Measurements from ENCODE around the gene MUC5B.

The MUC5B gene

DNA sequence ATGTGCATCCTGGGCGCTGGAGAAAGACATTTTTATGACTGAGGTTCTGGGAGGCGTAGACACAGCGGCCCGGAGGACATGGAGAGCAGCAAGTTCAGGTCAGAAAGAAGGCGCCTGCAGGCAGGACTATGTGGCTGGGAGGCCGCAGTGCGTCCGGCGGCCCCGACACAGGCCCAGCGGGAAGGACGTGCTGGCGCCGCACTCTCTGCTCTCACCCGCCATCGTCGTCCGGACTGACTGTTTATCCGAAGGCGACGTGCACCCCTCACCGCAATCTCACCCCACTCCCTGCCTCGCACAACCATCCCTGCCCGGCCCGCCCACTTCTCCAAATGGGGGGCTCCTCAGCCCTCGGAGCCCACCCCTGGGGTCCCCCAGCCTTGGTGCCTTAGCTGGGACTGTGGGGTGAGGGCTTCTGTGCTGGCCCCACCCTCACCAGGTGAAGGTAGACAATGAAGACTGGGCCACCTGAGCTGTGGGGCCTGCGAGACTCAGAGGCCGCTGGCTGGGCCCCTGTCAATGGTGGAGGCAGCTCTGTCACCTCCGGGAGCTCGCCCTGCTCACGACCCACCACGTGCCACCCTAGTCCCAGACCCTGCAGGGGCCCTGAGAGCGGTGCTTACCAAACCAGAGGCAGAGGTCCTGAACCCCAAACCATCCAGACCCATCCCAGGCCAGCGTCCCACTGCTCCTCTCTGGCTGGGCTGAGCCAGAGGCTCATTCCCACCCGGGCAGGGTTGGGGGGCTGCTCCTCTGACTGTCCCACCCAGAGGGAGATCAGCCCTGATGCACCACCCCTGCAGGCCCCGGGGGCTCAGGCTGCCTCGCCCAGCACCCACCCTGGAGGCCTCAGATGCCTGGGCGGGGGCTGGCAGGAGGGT, 16.2 kb upstream of the MUC5B start:
- no peak overlapping the region for H3K27ac ChIP-seq (ENCODE audit: insufficient read depth in 1 of 2, low read depth in 1 of 2, low read length in 2 of 2, poor library complexity in 1 of 2, severe bottlenecking in 2 of 2)
- CTCF ChIA-PET, result no interaction called here
- H3K36me3 ChIP-seq (ENCODE audit: control insufficient read depth in 4 of 4, insufficient read depth in 4 of 4, low read length in 3 of 4), result no peaks in the 10 kb centered on the region
- H3K9me3 ChIP-seq (ENCODE audit: control extremely low read depth in 1 of 5, control insufficient read depth in 4 of 5, insufficient read depth in 2 of 5, low read depth in 1 of 5, low read length in 4 of 5), result peaks cover 2 to 11% (median 5%) of the 10 kb centered on the region in 5 experiments
- WGBS (ENCODE audit: insufficient coverage), result 91% methylated on average over 32 of the region's 38 CpGs
- no peaks in the 10 kb centered on the region for H3K4me1 ChIP-seq (ENCODE audit: control extremely low read depth in 1 of 4, control insufficient read depth in 4 of 4, insufficient read depth in 4 of 4, low read length in 3 of 4)
- DNase-seq, result no peak
- peaks cover 0 to 12% (median 0%) of the 10 kb centered on the region in 5 experiments for H3K27me3 ChIP-seq (replicated peaks in 2 of 5; ENCODE audit: control insufficient read depth in 4 of 5, insufficient read depth in 5 of 5, low read length in 4 of 5)
- POLR2A ChIA-PET, result no interaction called here
- H3K4me3 ChIP-seq (ENCODE audit: control insufficient read depth in 1 of 7, extremely low read depth in 1 of 7, insufficient read depth in 4 of 7, low read depth in 2 of 7, low read length in 6 of 7), result no peak overlapping the region

DNA sequence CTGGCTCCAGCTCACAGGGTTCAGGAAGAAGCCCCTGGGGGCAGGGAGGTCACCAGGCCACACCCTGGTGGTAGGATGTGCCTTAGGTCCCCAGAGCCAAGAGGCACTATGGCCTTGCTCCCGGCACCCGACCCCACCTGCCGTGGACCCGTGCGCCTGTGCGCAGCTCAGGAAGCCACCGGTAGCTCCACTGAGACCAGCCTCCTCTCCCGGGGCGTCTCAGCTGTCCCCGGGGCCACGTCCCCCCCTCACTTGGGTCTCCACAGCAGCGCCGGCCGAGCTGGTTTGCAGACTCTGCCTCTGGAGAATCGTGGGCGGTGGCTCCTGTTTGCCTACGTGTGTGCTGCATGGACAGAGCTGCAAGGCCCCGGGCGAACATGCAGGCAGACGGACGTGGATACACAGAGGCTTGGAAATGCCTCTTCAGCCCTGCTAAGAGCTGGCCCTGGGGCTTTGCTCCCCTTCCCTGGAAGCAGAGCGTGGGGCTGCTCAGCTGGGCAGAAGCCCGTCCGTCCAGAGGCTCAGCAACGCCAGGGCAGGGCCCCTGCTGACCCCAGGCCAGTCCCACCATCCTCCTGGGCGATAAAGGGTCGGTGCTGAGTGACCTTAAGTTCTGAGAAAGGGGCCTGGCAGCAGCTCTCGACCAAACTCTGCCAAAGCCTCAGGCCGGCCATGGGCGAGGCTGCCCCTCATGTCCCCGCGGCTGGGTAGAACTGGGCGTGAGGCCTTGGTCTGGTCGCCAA, 15.3 kb upstream of the MUC5B start:
- no peak for DNase-seq
- WGBS (ENCODE audit: insufficient coverage), result 96% methylated on average over 34 of the region's 34 CpGs
- Histone ChIP-seq H3K27me3 (replicated peaks in 2 of 5; ENCODE audit: control insufficient read depth in 4 of 5, insufficient read depth in 5 of 5, low read length in 4 of 5) (peaks cover 0 to 8% (median 0%) of the 10 kb centered on the region in 5 experiments), H3K36me3 (ENCODE audit: control insufficient read depth in 4 of 4, insufficient read depth in 4 of 4, low read length in 3 of 4) (no peaks in the 10 kb centered on the region), H3K4me3 (ENCODE audit: control insufficient read depth in 1 of 7, extremely low read depth in 1 of 7, insufficient read depth in 4 of 7, low read depth in 2 of 7, low read length in 6 of 7) (no peak overlapping the region), H3K4me1 (ENCODE audit: control extremely low read depth in 1 of 4, control insufficient read depth in 4 of 4, insufficient read depth in 4 of 4, low read length in 3 of 4) (no peaks in the 10 kb centered on the region), H3K27ac (ENCODE audit: insufficient read depth in 1 of 2, low read depth in 1 of 2, low read length in 2 of 2, poor library complexity in 1 of 2, severe bottlenecking in 2 of 2) (no peak overlapping the region), H3K9me3 (ENCODE audit: control extremely low read depth in 1 of 5, control insufficient read depth in 4 of 5, insufficient read depth in 2 of 5, low read depth in 1 of 5, low read length in 4 of 5) (peaks cover 5 to 15% (median 8%) of the 10 kb centered on the region in 5 experiments)
- ChIA-PET POLR2A (no interaction called here), CTCF (no interaction called here)

DNA sequence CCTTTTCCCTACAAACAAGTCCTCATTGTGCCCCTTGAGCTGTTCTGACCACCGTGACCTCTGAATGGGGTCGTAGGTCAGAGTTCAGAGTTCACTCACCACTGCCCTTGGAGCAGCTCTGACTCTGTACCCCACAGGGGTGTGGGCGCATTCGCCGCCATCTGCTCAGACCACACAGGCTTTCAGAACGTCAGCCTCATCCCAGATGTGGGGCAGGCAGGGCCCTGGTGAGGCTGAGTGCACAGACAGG, 14.8 kb upstream of the MUC5B start:
- no peak for DNase-seq
- Histone ChIP-seq H3K27me3 (replicated peaks in 2 of 5; ENCODE audit: control insufficient read depth in 4 of 5, insufficient read depth in 5 of 5, low read length in 4 of 5) (peaks cover 0 to 7% (median 0%) of the 10 kb centered on the region in 5 experiments), H3K4me1 (ENCODE audit: control extremely low read depth in 1 of 4, control insufficient read depth in 4 of 4, insufficient read depth in 4 of 4, low read length in 3 of 4) (no peaks in the 10 kb centered on the region), H3K4me3 (ENCODE audit: control insufficient read depth in 1 of 7, extremely low read depth in 1 of 7, insufficient read depth in 4 of 7, low read depth in 2 of 7, low read length in 6 of 7) (no peak overlapping the region), H3K27ac (ENCODE audit: insufficient read depth in 1 of 2, low read depth in 1 of 2, low read length in 2 of 2, poor library complexity in 1 of 2, severe bottlenecking in 2 of 2) (no peak overlapping the region), H3K36me3 (ENCODE audit: control insufficient read depth in 4 of 4, insufficient read depth in 4 of 4, low read length in 3 of 4) (no peaks in the 10 kb centered on the region), H3K9me3 (ENCODE audit: control extremely low read depth in 1 of 5, control insufficient read depth in 4 of 5, insufficient read depth in 2 of 5, low read depth in 1 of 5, low read length in 4 of 5) (peaks cover 5 to 16% (median 8%) of the 10 kb centered on the region in 5 experiments)
- 96% methylated on average over 6 of the region's 6 CpGs for WGBS (ENCODE audit: insufficient coverage)
- ChIA-PET CTCF (no interaction called here), POLR2A (no interaction called here)

DNA sequence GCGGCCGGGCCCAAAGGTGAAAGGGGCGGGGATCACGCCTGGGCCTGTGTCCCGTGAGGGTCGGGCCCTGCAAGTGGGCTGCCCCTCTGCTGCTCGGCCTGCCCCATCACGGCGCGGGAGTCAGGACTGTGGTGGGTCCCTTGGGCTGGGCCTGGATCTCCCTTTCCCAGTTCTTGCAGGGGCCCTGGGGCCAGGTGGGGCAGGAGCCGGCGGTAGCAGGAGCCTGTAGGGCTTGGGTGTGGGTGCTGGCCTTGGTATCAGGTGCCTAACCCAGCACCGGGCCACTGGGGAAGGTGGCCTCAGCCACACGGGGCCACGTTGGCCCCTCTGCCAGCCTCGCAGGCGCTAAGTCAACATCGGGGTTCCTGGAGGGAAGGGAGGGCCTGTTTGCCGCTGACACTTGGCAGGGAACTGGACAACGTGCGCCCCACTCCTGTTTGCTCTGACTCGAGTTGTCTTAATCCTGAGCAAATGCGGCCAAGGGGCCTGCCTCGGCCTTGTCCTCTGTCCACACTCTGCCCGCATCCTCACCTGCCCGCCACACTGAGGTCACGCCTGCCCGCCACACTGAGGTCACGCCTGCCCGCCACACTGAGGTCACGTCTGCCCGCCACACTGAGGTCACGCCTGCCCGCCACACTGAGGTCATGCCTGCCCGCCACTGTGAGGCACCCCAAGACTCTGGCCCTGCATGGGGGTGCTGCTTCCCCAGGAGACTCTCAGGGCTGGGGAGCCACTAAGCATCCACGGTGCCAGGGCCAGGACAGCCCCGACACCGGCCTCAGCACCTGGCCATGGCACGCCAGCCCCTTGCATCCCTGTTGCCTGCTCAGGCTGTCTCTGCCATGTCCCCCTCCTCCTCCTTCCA, 14.2 kb upstream of the MUC5B start:
- Histone ChIP-seq H3K27me3 (replicated peaks in 2 of 5; ENCODE audit: control insufficient read depth in 4 of 5, insufficient read depth in 5 of 5, low read length in 4 of 5) (peaks cover 0 to 4% (median 0%) of the 10 kb centered on the region in 5 experiments), H3K4me1 (ENCODE audit: control extremely low read depth in 1 of 4, control insufficient read depth in 4 of 4, insufficient read depth in 4 of 4, low read length in 3 of 4) (no peaks in the 10 kb centered on the region), H3K36me3 (ENCODE audit: control insufficient read depth in 4 of 4, insufficient read depth in 4 of 4, low read length in 3 of 4) (no peaks in the 10 kb centered on the region), H3K27ac (ENCODE audit: insufficient read depth in 1 of 2, low read depth in 1 of 2, low read length in 2 of 2, poor library complexity in 1 of 2, severe bottlenecking in 2 of 2) (no peak overlapping the region), H3K9me3 (ENCODE audit: control extremely low read depth in 1 of 5, control insufficient read depth in 4 of 5, insufficient read depth in 2 of 5, low read depth in 1 of 5, low read length in 4 of 5) (peaks cover 5 to 19% (median 8%) of the 10 kb centered on the region in 5 experiments), H3K4me3 (ENCODE audit: control insufficient read depth in 1 of 7, extremely low read depth in 1 of 7, insufficient read depth in 4 of 7, low read depth in 2 of 7, low read length in 6 of 7) (no peak overlapping the region)
- POLR2A ChIA-PET, result no interaction called here
- CTCF ChIA-PET, result interaction anchor here (1.1 kb wide), 1 partner anchor 8 kb away, joined by 3 read pairs; no protein-coding TSS in a partner anchor
- 98% methylated on average over 28 of the region's 39 CpGs for WGBS (ENCODE audit: insufficient coverage)
- DNase-seq, result no peak

GRCh38 chr11:1209371-1210057, 13.4 kb upstream of the MUC5B start:
- H3K27ac ChIP-seq (ENCODE audit: insufficient read depth in 1 of 2, low read depth in 1 of 2, low read length in 2 of 2, poor library complexity in 1 of 2, severe bottlenecking in 2 of 2), result no peak overlapping the region
- H3K4me3 ChIP-seq (ENCODE audit: control insufficient read depth in 1 of 7, extremely low read depth in 1 of 7, insufficient read depth in 4 of 7, low read depth in 2 of 7, low read length in 6 of 7), result no peak overlapping the region
- DNase-seq, result no peak
- peaks cover 5 to 25% (median 8%) of the 10 kb centered on the region in 5 experiments for H3K9me3 ChIP-seq (ENCODE audit: control extremely low read depth in 1 of 5, control insufficient read depth in 4 of 5, insufficient read depth in 2 of 5, low read depth in 1 of 5, low read length in 4 of 5)
- H3K4me1 ChIP-seq (ENCODE audit: control extremely low read depth in 1 of 4, control insufficient read depth in 4 of 4, insufficient read depth in 4 of 4, low read length in 3 of 4), result no peaks in the 10 kb centered on the region
- WGBS (ENCODE audit: insufficient coverage), result over 99% methylated on average over 13 of the region's 17 CpGs
- ChIA-PET POLR2A (no interaction called here), CTCF (interaction anchor here (1.1 kb wide), 1 partner anchor 9 kb away, joined by 3 read pairs; no protein-coding TSS in a partner anchor)
- no peaks in the 10 kb centered on the region for H3K36me3 ChIP-seq (ENCODE audit: control insufficient read depth in 4 of 4, insufficient read depth in 4 of 4, low read length in 3 of 4)
- H3K27me3 ChIP-seq (replicated peaks in 2 of 5; ENCODE audit: control insufficient read depth in 4 of 5, insufficient read depth in 5 of 5, low read length in 4 of 5), result peaks cover 0 to 7% (median 0%) of the 10 kb centered on the region in 5 experiments

DNA sequence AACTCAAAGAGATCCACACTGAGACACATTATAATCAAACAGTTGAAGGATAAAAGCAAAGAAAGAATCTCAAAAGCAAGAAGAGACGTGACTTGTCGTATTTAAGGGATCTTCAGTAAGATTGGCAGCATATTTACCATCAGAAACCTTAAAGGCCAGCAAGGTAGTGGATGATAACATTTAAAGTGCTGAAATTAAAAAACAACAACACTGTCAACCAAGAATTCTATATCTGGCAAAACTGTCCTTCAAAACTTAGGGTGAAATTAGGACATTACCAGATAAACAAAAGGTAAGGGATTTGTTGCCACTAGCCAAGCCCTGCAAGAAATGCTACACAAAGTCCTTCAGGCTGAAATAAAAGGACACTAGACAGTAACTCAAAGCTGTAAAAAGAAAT, 11.0 kb upstream of the MUC5B start:
- Histone ChIP-seq H3K27me3 (replicated peaks in 2 of 5; ENCODE audit: control insufficient read depth in 4 of 5, insufficient read depth in 5 of 5, low read length in 4 of 5) (peaks cover 0 to 8% (median 0%) of the 10 kb centered on the region in 5 experiments), H3K4me3 (ENCODE audit: control insufficient read depth in 1 of 7, extremely low read depth in 1 of 7, insufficient read depth in 4 of 7, low read depth in 2 of 7, low read length in 6 of 7) (no peak overlapping the region), H3K9me3 (ENCODE audit: control extremely low read depth in 1 of 5, control insufficient read depth in 4 of 5, insufficient read depth in 2 of 5, low read depth in 1 of 5, low read length in 4 of 5) (peaks cover 5 to 25% (median 8%) of the 10 kb centered on the region in 5 experiments), H3K4me1 (ENCODE audit: control extremely low read depth in 1 of 4, control insufficient read depth in 4 of 4, insufficient read depth in 4 of 4, low read length in 3 of 4) (no peaks in the 10 kb centered on the region), H3K36me3 (ENCODE audit: control insufficient read depth in 4 of 4, insufficient read depth in 4 of 4, low read length in 3 of 4) (no peaks in the 10 kb centered on the region), H3K27ac (ENCODE audit: insufficient read depth in 1 of 2, low read depth in 1 of 2, low read length in 2 of 2, poor library complexity in 1 of 2, severe bottlenecking in 2 of 2) (no peak overlapping the region)
- POLR2A ChIA-PET, result no interaction called here
- WGBS (ENCODE audit: insufficient coverage), result 100% methylated on average over 1 of the region's 2 CpGs
- DNase-seq, result no peak
- CTCF ChIA-PET, result no interaction called here
